Stomach (tissue), 4 donors: Measurements from ENCODE around the gene DNAJC16.

Experiments used
- CTCF ChIP-seq, 7 experiments: fragments of 450-650 bp in 4 of 7; fragments of 200-600 bp in 3 of 7; sonication (generic) in 3 of 7; IDR thresholded peaks; one replicate each; pipeline ENCODE4 v1.5.1; 2016 to 2019; ENCODE audit warnings: antibody characterized with exemption in 7 of 7, control low read depth in 2 of 7, mild to moderate bottlenecking in 1 of 7
- EP300 ChIP-seq: sonication (generic); formaldehyde crosslinking; IDR thresholded peaks from one replicate; pipeline ENCODE4 v1.6.1; 2017; ENCODE audit warnings: antibody characterized with exemption
- POLR2A ChIP-seq, 4 donors: fragments of 450-650 bp; IDR thresholded peaks; one replicate each; pipeline ENCODE4 v1.6.1; 2016; ENCODE audit warnings: antibody characterized with exemption in 4 of 4, control low read depth in 2 of 4, mild to moderate bottlenecking in 1 of 4, moderate library complexity in 1 of 4
- POLR2AphosphoS5 ChIP-seq, 3 donors: sonication (generic); formaldehyde crosslinking; IDR thresholded peaks; one replicate each; pipeline ENCODE4 v1.6.1; 2016; ENCODE audit warnings: antibody characterized with exemption in 3 of 3

- TF ChIP-seq CTCF (IDR thresholded peaks at IDR 0.05) (no peak), POLR2A (IDR thresholded peaks at IDR 0.05) (no peak), POLR2AphosphoS5 (IDR thresholded peaks at IDR 0.05) (no peak), EP300 (no peak)
Measured at GRCh38 chr1:15546641-15547040, 20.0 kb downstream of the DNAJC16 start.
